ENCODE data around the gene UBAC1.
"Not testable (repeated sequence)": the region's sequence is repeated elsewhere in the genome, so short reads cannot be mapped to it uniquely, and the experiment has no call there.

Gene UBAC1

GRCh38 chr9:135898634-135899407 lies 62.4 kb downstream of the UBAC1 start:
- no peak for ATAC-seq

- ATAC-seq = no peak
Observed at GRCh38 chr9:135896626-135897025, 64.5 kb downstream of the UBAC1 start.

GRCh38 chr9:135896205-135896604 lies 65.0 kb downstream of the UBAC1 start:
- ATAC-seq = no peak

- ATAC-seq = no peak
Observed at GRCh38 chr9:135895202-135895848, 65.8 kb downstream of the UBAC1 start.

- ATAC-seq = no peak
Observed at GRCh38 chr9:135893104-135893503, 68.1 kb downstream of the UBAC1 start.

GRCh38 chr9:135892327-135892726 lies 68.8 kb downstream of the UBAC1 start:
- ATAC-seq = not testable (repeated sequence)

GRCh38 chr9:135891027-135891631 lies 70.0 kb downstream of the UBAC1 start:
- ATAC-seq = no peak

GRCh38 chr9:135890190-135891026 lies 70.8 kb downstream of the UBAC1 start:
- ATAC-seq = no peak

- ATAC-seq = no peak
Observed at GRCh38 chr9:135889564-135890189, 71.5 kb downstream of the UBAC1 start.

- no peak for ATAC-seq
Observed at GRCh38 chr9:135888766-135889394, 72.3 kb downstream of the UBAC1 start.

- no peak for ATAC-seq
Observed at GRCh38 chr9:135888126-135888765, 72.9 kb downstream of the UBAC1 start.

GRCh38 chr9:135887585-135888050 lies 73.6 kb downstream of the UBAC1 start:
- peak; percentile 69 to 77 for ATAC-seq

GRCh38 chr9:135887021-135887507 lies 74.1 kb downstream of the UBAC1 start:
- no peak for ATAC-seq

GRCh38 chr9:135886147-135886981 lies 74.8 kb downstream of the UBAC1 start:
- no peak for ATAC-seq

GRCh38 chr9:135885100-135885853 lies 75.9 kb downstream of the UBAC1 start:
- ATAC-seq = peak; percentile 52 to 66

GRCh38 chr9:135884328-135885035 lies 76.7 kb downstream of the UBAC1 start:
- no peak for ATAC-seq

GRCh38 chr9:135883410-135884089 lies 77.6 kb downstream of the UBAC1 start:
- peak in 1 of 2 donors; percentile 12 for ATAC-seq
